Measurements from ENCODE around the gene FNDC3A.
A peak's percentile ranks its signal among the peaks of the same experiment; 100 is the strongest.
"Not testable (repeated sequence)": the region's sequence is repeated elsewhere in the genome, so short reads cannot be mapped to it uniquely, and the experiment has no call there.

FNDC3A gene

DNA sequence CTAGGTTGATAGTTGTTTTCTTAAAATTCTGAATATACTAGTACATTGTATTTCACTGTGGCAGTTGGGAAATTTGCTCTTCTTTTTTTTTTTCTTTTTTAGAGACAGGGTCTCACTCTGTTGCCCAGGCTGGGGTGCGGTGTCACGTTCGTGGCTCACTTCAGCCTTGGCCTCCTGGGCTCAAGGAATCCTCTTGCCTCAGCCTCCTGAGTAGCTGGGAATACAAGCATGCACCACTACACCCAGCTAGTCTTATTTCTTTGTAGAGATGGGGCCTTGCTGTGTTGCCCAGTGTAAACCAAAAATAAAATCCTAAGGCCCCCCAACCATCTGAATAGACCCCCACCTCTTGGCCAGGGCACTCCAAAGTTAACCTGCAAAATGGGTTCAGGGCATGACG is 79.3 kb downstream of the FNDC3A start:
- TF ChIP-seq POLR2A (IDR thresholded peaks at IDR 0.05; ENCODE audit: extremely low read depth, insufficient read length) (no peak), MYC (IDR thresholded peaks at IDR 0.05; ENCODE audit: low read depth, low read length) (no peak)
- TF ChIP-seq, protein P1, sequence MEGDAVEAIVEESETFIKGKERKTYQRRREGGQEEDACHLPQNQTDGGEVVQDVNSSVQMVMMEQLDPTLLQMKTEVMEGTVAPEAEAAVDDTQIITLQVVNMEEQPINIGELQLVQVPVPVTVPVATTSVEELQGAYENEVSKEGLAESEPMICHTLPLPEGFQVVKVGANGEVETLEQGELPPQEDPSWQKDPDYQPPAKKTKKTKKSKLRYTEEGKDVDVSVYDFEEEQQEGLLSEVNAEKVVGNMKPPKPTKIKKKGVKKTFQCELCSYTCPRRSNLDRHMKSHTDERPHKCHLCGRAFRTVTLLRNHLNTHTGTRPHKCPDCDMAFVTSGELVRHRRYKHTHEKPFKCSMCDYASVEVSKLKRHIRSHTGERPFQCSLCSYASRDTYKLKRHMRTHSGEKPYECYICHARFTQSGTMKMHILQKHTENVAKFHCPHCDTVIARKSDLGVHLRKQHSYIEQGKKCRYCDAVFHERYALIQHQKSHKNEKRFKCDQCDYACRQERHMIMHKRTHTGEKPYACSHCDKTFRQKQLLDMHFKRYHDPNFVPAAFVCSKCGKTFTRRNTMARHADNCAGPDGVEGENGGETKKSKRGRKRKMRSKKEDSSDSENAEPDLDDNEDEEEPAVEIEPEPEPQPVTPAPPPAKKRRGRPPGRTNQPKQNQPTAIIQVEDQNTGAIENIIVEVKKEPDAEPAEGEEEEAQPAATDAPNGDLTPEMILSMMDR (IDR thresholded peaks at IDR 0.05; ENCODE audit: low read depth, low read length) = no peak
- TF ChIP-seq, protein P2, sequence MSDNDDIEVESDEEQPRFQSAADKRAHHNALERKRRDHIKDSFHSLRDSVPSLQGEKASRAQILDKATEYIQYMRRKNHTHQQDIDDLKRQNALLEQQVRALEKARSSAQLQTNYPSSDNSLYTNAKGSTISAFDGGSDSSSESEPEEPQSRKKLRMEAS (IDR thresholded peaks at IDR 0.05; ENCODE audit: low read depth, low read length) = no peak

GRCh38 chr13:49057176-49057575 is 81.5 kb downstream of the FNDC3A start:
- no peak for TF ChIP-seq MYC (IDR thresholded peaks at IDR 0.05; ENCODE audit: low read depth, low read length)
- TF ChIP-seq, protein P2 (IDR thresholded peaks at IDR 0.05; ENCODE audit: low read depth, low read length) = no peak
- TF ChIP-seq POLR2A (IDR thresholded peaks at IDR 0.05; ENCODE audit: extremely low read depth, insufficient read length) = no peak
- TF ChIP-seq, protein P1 (IDR thresholded peaks at IDR 0.05; ENCODE audit: low read depth, low read length) = no peak
- no peak overlapping the region for H3K4me3 ChIP-seq (ENCODE audit: low read depth, low read length)
- no peak for DNase-seq (ENCODE audit: low read depth)

More for the DNA sequence above, 79.3 kb downstream of the FNDC3A start:
- no peak overlapping the region for H3K4me3 ChIP-seq (ENCODE audit: low read depth, low read length)
- no peak for DNase-seq (ENCODE audit: low read depth)

- no peak for TF ChIP-seq MYC (IDR thresholded peaks at IDR 0.05; ENCODE audit: low read depth, low read length)
- TF ChIP-seq POLR2A (IDR thresholded peaks at IDR 0.05; ENCODE audit: extremely low read depth, insufficient read length) = no peak
- TF ChIP-seq, protein P1 (IDR thresholded peaks at IDR 0.05; ENCODE audit: low read depth, low read length) = no peak
- TF ChIP-seq, protein P2 (IDR thresholded peaks at IDR 0.05; ENCODE audit: low read depth, low read length) = no peak
- no peak for DNase-seq (ENCODE audit: low read depth)
- H3K4me3 ChIP-seq (ENCODE audit: low read depth, low read length) = no peak overlapping the region
These were observed 83.0 kb downstream of the FNDC3A start for GRCh38 chr13:49058761-49059160.

DNA sequence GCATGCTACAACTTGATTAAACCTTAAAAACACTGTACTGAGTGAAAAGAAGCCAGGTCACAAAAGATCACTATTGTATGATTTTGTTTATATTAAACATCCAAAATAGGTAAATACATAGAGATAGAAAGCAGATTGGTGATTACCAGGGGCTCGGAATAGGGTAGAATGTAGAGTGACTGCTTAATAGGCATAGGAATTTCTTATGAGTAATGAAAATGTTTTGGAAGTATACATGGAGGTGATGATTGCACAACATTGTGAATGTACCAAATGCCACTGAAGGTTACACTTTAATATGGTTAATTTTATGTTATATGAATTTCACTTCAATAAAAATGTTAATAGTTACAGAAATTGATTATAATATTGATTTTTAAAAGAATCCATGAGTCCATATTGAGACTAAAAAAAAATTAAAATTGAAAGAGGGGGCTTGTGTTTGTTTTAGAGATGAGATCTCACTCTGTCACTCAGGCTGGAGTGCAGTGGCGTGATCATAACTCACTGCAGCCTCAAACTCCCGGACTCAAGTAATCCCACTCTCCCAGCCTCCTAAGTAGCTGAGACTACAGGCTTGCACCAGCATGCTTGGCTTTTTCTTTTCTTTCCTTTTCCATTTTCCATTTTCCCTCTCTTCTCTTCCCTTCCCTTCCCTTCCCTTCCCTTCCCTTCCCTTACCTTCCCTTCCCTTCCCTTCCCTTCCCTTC is 85.1 kb downstream of the FNDC3A start:
- no peak for DNase-seq (ENCODE audit: low read depth)
- H3K4me3 ChIP-seq (ENCODE audit: low read depth, low read length) = no peak overlapping the region
- TF ChIP-seq POLR2A (IDR thresholded peaks at IDR 0.05; ENCODE audit: extremely low read depth, insufficient read length) = no peak
- TF ChIP-seq, protein P2 (IDR thresholded peaks at IDR 0.05; ENCODE audit: low read depth, low read length) = no peak
- TF ChIP-seq, protein P1 (IDR thresholded peaks at IDR 0.05; ENCODE audit: low read depth, low read length) = no peak
- no peak for TF ChIP-seq MYC (IDR thresholded peaks at IDR 0.05; ENCODE audit: low read depth, low read length)

- not testable (repeated sequence) for H3K4me3 ChIP-seq (ENCODE audit: low read depth, low read length); DNase-seq (ENCODE audit: low read depth)
These were observed 85.7 kb downstream of the FNDC3A start for GRCh38 chr13:49061388-49061752.

- DNase-seq (ENCODE audit: low read depth) = peak; percentile 70
- no peak overlapping the region for H3K4me3 ChIP-seq (ENCODE audit: low read depth, low read length)
- TF ChIP-seq MYC (IDR thresholded peaks at IDR 0.05; ENCODE audit: low read depth, low read length) (peak; percentile 38; the same call in 1 of the 2 replicates), POLR2A (IDR thresholded peaks at IDR 0.05; ENCODE audit: extremely low read depth, insufficient read length) (no peak)
- TF ChIP-seq, protein P2 (IDR thresholded peaks at IDR 0.05; ENCODE audit: low read depth, low read length) = peak; percentile 59
- TF ChIP-seq, protein P1 (IDR thresholded peaks at IDR 0.05; ENCODE audit: low read depth, low read length) = no peak
These were observed 86.7 kb downstream of the FNDC3A start for GRCh38 chr13:49062297-49062896.

Data from NB4 (cell line).